HG03558 (cell line): ENCODE data around the gene PUS7.
"Not testable (repeated sequence)": the region's sequence is repeated elsewhere in the genome, so short reads cannot be mapped to it uniquely, and the experiment has no call there.

Experiments used
- ATAC-seq: cut with Tn5 transposase; IDR thresholded peaks from one replicate; pipeline ENCODE4 v1.9.1; 2021; ENCODE audit warnings: moderate number of reproducible peaks; ENCODE audit not compliant: unreplicated experiment; ENCODE audit errors: extremely low read depth

The PUS7 gene

DNA sequence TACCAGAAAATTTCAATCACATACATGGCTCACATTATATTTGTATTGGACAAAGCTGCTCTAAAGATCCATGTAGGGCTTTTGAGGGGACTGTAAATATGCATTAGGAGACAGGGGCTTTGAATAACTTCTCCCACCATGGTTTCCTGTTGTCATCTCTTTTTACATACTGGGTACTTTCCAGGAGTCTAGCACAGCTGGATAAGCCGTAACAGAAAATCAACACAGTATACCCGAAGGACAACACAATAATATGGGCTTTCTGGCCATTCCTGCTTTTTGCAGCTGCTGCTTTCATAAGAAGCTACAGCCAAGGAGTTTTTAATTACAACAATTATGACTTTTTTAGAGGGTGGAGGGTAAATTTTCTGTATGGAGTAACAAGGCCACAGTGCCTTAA lies 70.0 kb downstream of the PUS7 start:
- no peak for ATAC-seq

DNA sequence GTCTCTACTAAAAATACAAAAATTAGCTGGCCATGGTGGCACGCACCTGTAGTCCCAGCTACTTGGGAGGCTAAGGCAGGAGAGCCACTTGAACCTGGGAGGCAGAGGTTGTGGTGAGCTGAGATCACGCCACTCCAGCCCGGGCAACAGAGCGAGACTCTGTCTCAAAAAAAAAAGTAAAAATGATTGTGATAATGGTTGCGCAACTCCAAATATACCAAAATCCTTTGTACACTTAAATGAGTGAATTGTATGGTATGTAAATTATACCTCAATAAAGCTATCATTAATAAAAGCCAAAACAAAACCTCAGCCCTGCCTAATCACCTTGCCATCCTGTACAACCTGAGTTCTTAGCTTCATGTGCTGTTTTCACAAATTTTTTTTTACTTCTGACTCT lies 71.2 kb downstream of the PUS7 start:
- not testable (repeated sequence) for ATAC-seq

DNA sequence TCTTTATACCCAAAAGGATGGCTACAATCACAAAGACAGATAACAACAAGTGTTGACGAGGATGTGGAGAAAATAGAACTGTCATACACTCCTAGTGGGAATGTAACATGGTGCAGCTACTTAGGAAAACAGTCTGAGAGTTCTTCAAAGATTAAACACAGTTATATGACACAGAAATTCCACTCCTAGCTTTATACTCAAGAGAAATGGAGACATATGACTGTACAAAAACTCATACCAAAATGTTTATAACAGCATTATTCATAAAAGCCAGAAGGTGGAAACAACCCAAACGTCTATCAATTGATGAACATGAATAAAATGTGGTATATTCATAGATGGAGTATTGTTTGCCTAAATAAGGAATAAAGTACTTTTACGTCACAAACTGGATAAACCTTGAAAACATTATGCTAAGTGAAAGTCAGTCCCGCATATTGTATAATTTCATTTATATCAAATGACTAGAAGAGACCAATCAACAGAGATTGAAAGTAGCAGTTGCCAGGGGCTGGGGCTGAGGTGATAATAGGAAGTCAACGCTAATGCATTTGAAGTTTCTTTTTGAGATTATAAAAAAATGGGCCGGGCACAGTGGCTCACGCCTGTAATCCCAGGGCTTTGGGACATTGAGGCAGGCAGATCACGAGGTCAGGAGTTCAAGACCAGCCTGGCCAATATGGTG lies 71.8 kb downstream of the PUS7 start:
- no peak for ATAC-seq

DNA sequence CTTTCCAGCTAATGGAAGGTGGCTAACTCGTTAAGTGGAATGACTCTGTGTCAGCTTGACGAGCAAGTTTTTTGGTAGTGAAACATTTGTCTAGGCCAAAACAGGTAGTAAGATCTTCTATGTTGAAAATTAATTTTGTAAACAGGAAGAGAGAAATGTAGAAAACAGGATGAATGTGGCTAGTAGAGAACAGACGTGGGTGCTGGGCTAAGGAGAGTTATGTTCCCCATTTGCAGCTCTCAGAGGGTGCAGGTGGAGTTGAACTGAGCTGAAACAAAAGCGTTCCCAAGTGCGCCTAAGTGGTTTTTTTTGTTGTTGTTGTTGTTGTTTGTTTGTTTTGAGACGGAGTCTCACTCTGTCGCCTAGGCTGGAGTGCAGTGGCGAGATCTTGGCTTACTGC lies 73.9 kb downstream of the PUS7 start:
- ATAC-seq: no peak

DNA sequence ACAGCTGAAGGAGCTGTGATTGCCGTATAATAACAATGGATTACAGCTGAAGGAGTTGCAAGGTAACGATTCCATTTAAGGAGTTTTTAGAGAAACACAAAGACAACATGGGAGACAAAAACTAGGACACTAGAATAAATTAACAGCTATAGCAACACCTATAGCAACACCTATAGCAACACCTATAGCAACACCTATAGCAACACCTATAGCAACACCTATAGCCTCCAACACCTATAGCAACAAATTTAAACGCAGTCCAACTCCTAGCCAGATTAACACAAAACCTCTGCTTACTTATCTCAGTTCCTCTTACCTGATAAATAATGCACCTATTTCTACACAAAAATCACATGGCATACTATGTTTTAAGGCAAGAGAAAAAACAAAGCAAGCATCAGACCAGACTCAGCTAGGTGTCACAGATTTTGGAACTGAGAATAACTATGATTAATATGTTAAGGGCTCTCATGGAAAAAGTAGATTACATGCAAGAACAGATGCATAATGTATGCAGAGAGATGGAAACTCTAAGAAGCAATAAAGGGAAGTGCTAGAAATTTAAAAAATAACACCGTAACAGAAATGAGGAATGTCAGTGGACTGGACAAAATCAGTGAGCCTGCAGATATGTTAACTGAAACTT lies 77.6 kb downstream of the PUS7 start:
- ATAC-seq: no peak

DNA sequence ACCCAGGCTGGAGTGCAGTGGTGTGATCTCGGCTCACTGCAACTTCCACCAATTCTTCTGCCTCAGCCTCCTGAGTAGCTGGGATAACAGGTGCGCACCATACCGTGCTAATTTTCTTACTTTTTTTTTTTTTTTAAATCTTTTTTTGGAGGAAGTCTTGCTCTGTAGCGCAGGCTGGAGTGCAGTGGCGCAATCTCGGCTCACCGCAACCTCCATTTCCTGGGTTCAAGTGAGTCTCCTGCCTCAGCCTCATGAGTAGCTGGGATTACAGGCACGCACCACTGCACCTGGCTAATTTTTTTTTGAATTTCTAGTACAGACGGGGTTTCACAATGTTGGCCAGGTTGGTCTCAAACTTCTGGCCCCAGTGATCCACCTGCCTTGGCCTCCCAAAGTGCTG lies 79.9 kb downstream of the PUS7 start:
- not testable (repeated sequence) for ATAC-seq

DNA sequence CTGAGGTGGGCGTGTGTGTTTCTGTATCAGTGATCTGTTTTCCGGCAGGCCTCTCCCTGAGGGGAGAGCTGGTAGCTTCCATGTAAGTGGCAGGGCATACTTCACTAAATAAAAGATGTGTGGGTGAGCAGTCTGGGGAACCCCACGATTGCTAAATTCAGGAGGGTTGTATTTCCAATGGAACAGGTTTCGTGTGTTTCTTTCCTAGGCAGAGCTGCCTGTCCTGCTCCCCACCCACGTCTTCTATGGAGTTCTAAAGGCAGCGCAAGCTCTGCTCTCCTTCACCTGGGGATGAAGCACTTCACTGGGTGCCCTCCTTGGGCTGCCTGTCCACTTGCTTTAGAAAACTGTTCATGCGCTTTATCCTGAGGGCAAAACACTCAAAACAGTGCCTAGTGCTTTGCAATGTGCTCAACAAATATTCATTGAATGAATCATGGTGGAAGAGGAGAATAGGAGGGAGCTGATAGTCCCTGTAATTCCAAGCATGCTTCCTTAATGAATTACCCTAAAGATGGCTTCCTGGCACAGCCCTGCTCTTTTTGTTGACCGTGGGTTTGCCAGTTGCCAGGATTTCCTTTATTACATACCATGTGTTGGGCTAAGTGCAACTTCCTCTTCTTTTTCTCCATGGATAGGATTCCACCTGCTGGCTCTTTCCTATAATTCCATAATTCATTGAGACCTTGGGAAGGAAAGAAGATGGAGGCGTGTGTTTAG lies 82.7 kb downstream of the PUS7 start:
- ATAC-seq: no peak

DNA sequence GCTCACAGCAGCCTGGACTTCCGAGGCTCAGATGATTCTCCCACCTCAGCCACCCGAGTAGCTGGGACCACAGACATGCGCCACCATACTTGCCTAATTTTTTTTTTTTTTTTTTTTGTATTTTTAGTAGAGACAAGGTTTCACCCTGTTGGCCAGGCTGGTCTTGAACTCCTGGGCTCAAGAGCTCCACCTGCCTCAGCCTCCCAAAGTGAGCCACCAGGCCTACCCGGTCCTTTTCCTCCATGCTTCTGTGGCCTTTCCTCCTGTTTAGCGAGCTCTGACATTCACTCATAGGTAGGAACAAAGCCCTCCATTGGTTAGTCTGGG lies 83.3 kb downstream of the PUS7 start:
- no peak for ATAC-seq

DNA sequence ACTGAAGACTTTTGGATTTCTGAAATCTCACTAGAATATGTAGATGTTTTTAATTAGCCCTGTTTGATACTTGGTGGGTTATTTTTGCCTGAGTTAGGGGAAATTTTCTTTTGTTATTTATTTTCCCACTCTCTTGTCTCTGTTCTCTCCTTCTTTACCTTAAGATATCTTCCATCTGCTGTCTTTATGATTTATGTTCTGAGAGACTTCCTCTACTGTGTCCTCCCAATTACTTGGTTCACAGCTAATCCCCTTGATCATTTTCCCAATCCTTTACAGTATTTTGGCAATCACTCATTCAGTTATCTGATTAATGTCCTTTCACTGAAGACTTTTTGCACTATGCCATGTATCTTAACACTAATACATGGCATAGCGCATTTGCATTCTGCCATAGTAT lies 83.8 kb downstream of the PUS7 start:
- no peak for ATAC-seq

DNA sequence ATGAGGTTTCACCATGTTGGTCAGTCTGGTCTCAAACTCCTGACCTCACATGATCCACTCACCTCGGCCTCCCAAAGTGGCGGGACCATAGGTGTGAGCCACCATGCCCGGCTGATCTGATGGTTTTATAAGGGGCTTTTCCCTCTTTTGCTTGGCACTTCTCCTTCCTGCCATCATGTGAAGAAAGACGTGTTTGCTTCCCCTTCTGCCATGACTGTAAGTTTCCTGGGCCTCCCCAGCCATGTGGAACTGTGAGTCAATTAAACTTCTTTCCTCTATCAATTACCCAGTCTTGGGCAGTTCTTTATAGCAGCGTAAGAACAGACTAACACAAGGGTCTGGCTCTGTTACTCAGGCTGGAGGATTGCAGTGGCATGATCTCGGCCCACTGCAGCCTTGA lies 84.7 kb downstream of the PUS7 start:
- ATAC-seq: not testable (repeated sequence)

DNA sequence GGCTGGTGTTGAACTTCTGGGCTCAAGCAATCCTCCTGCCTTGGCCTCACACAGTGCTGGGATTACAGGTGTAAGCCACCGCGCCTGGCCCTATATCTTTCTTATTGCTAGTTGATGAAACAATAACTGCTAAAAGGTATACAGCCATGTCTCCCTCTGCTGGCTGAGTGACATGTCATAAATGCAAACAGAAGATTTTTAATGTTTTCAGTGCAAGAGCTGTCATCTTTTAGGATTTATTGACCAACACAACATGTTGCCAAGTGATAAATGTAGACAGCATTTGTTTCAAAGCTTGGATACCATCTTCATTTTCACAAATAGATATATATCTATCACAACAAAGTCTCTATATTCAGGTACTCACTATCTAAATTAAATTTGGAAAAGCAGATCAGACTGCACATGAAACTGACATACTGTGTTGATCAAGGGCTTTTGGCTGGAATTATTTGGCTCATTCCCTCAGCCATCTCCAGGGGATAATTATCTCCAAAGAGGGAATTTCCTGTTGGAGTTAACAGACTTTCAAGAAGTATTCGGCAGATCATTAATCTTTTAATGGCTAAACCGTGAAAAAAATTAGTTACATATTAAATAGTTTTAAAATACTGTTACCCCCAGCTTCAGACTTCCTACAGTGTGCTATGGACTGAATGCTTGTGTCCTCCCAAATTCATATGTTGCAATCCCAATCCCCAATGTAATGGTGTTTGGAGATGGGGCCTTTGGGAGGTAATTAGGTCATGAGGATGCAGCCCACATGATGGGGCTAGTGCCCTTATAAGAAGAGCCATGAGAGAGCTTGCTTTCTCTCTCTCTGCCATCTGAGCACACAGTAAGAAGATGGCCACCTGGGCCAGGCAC lies 92.1 kb downstream of the PUS7 start:
- ATAC-seq: no peak

DNA sequence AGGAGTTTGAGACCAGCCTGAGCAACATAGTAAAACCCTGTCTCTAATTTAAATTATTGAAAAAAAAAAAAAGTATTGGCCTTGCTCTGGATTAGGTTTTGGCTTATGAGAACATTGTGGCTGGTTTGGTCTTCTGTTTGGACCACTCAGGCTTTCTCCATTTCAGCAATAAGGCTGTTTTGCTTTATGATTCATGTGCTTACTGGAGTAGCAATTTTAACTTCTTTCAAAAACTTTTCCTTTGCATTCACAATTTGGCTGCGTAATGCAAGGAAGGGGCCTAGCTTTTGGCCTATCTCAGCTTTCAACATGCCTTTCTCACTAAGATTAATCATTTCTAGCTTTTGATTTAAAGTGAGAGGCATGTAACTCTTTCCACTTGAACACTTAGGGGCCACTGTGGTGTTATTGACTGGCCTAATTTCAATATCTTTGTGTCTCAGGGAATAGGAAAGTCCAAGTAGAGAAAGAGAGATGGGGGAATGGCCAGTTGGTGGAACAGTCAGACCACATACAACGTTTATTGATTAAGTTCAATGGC lies 95.4 kb downstream of the PUS7 start:
- no peak for ATAC-seq

DNA sequence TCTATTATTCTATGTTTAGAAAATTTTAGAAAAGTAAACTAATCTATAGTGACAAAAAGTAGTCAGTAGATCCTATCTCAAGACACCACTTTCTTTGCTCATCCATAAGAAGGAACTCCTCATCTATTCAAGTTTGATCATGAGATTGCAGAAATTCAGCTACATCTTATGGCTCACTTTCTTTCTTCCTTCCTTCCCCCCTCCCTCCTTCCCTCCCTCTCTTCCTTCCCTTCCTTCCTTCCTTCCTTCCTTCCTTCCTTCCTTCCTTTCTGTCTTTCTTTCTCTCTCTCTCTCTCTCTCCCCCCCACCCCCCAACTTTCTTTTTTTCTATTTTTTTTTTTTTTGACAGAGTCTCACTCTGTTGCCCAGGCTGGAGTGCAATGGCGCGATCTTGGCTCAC lies 98.1 kb downstream of the PUS7 start:
- no peak for ATAC-seq

DNA sequence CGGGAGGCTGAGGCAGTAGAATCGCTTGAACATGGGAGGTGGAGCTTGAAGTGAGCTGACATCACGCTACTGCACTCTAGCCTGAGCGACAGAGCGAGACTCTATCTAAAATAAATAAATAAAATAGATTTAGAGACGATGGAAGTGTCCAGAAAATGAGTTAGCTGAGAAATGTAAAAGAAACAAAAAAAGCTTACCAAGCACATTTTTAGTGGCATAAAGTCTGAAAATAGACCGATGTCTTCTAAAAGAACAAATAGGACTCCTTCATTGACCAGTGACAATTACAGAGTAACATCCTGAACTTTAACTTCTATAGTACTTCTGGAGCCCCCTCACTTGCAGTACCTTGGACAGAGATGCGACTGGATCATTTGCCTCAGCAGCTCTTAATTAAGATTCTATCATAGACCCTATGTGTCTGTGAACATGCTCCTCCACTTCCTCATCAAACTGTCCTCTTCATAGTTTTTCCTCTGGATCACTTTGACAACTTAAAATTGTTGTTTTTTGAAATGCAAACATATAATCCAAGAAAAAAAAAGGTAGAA lies 108.1 kb downstream of the PUS7 start:
- ATAC-seq: no peak

DNA sequence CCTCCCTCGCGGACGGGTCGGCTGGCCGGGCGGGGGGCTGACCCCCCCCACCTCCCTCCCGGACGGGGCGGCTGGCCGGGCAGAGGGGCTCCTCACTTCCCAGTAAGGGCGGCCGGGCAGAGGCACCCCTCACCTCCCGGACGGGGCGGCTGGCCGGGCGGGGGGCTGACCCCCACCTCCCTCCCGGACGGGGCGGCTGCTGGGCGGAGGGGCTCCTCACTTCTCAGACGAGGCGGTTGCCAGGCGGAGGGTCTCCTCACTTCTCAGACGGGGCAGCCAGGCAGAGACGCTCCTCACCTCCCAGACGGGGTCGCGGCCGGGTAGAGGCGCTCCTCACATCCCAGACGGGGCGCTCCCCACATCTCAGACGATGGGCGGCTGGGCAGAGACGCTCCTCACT lies 111.3 kb downstream of the PUS7 start:
- not testable (repeated sequence) for ATAC-seq

DNA sequence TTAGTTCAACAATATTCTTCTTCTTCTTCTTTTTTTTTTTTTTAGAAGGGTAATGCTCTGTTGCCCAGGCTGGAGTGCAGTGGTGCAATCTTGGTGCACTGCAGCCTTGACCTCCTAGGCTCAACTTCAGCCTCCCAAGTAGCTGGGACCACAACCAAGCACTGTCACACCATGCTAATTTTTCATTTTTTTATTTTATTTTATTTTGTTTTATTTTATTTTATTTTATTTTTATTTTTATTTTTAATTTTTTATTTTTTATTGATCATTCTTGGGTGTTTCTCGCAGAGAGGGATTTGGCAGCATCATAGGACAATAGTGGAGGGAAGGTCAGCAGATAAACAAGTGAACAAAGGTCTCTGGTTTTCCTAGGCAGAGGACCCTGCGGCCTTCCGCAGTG lies 112.3 kb downstream of the PUS7 start:
- ATAC-seq: not testable (repeated sequence)

DNA sequence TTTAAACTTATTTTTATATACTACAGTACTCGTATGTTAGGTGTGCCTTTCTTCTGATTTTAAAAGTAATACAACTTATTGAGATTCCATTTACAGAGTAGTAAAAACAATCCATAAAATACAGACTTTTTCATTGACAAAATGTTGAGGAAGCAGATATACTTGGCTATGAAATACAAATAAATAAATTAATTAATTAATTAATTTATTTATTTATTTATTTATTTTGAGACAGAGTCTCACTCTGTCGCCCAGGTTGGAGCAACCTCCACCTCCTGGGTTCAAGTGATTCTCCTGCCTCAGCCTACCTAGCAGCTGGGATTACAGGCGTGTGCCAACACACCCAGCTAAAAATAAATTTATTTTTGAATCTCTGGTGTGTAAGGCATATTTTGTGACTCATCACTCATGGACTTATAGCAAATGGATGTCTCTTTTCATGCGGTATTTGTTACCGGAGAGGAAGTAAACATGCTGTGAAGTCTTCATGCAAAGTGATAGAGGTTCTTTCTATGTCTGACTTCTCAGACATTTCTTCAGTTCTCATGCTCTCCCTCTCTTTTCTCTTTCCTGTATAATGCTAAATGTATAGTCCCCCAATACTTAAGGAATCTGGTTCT lies 113.2 kb downstream of the PUS7 start:
- no peak for ATAC-seq
